Measurements from ENCODE around the gene PIGU. TPM values are rescaled to one million over a fixed set of nuclear protein-coding genes. Genes with fewer than 3 reads are reported as not detected.

The PIGU gene
- total and polyA plus RNA-seq, 9 of the 15 experiments (the other 6 are each of a cell fraction or from before 2014, with no cell fraction given) = 6.5 to 100 (median 28.1) TPM

- no peak for DNase-seq (ENCODE audit: extremely low read depth in 1 of 4, low spot score in 3 of 4)
- TF ChIP-seq ZBTB2 (IDR thresholded peaks at IDR 0.05) (no peak), ELF1 (tag; IDR thresholded peaks at IDR 0.05) (no peak)
- ChIA-PET POLR2A (interaction anchor here (0.8 to 1.0 kb wide), 2 partner anchors 9 to 126 kb away, joined by 4 to 5 read pairs; no protein-coding TSS in a partner anchor), CTCF (ENCODE audit: low intra/inter-chr PET ratio) (no interaction called here)
- Histone ChIP-seq H3K9ac (ENCODE audit: insufficient read depth in 1 of 2, low read depth in 2 of 2, low read length in 2 of 2) (no peak overlapping the region), H3K9me3 (replicated peaks; ENCODE audit: control insufficient read depth, insufficient read depth, low read depth, low read length) (no peaks in the 10 kb centered on the region), H3K36me3 (ENCODE audit: control insufficient read depth, insufficient read depth, low read length) (peaks cover 21% of the 10 kb centered on the region; the same call in 2 of the 3 replicates), H3K4me3 (no peak overlapping the region), H3K4me1 (replicated peaks in 1 of 2; ENCODE audit: control insufficient read depth in 2 of 2, insufficient read depth in 2 of 2, low read length in 2 of 2) (peaks cover 0 to 11% of the 10 kb centered on the region in 2 experiments; a peak in 4 of 5 replicates), H3K27ac (ENCODE audit: extremely low read depth, low read depth, low read length) (no peak overlapping the region), H3K27me3 (ENCODE audit: control insufficient read depth in 2 of 2, insufficient read depth in 2 of 2, low read length in 2 of 2) (no peaks in the 10 kb centered on the region), H2AFZ (ENCODE audit: low read depth, low read length) (no peak overlapping the region), H4K20me1 (replicated peaks; ENCODE audit: control insufficient read depth, insufficient read depth, low read length) (no peaks in the 10 kb centered on the region), H3K79me2 (ENCODE audit: control insufficient read depth, insufficient read depth, low read length) (no peaks in the 10 kb centered on the region), H3K4me2 (ENCODE audit: insufficient read depth, low read length) (no peak overlapping the region), H3K9me1 (ENCODE audit: control insufficient read depth, insufficient read depth, low read length) (no peaks in the 10 kb centered on the region)
- intact Hi-C loops (cut with micrococcal nuclease) (no loop called here), in situ Hi-C loops (cut with MboI) (no loop called here)
- WGBS (ENCODE audit: insufficient coverage, low coverage, missing lambda C conversion rate) = 79% methylated on average over 4 of the region's 4 CpGs
- BruUV-seq (replicated peaks) = no TSS peak
- FAIRE-seq = no peak
- ATAC-seq = no peak
These were observed 101.1 kb downstream of the PIGU start for GRCh38 chr20:34575756-34576155.

- in situ Hi-C loops (cut with MboI) (no loop called here), intact Hi-C loops (cut with micrococcal nuclease) (no loop called here)
- H3K36me3 ChIP-seq (ENCODE audit: control insufficient read depth, insufficient read depth, low read length) = peaks cover 21% of the 10 kb centered on the region; the same call in 2 of the 3 replicates
These were observed 101.6 kb downstream of the PIGU start for GRCh38 chr20:34575271-34575670.

More at GRCh38 chr20:34575271-34575670, 101.6 kb downstream of the PIGU start:
- FAIRE-seq (no peak), DNase-seq (ENCODE audit: extremely low read depth in 1 of 4, low spot score in 3 of 4) (no peak), ATAC-seq (no peak)
- BruUV-seq (replicated peaks) = no TSS peak
- no peaks in the 10 kb centered on the region for H3K79me2 ChIP-seq (ENCODE audit: control insufficient read depth, insufficient read depth, low read length)
- no peaks in the 10 kb centered on the region for H3K27me3 ChIP-seq (ENCODE audit: control insufficient read depth in 2 of 2, insufficient read depth in 2 of 2, low read length in 2 of 2)
- WGBS (ENCODE audit: insufficient coverage, low coverage, missing lambda C conversion rate) = 66% methylated on average over 5 of the region's 5 CpGs
- H3K4me3 ChIP-seq = no peak overlapping the region
- H3K27ac ChIP-seq (ENCODE audit: extremely low read depth, low read depth, low read length) = no peak overlapping the region
- no peaks in the 10 kb centered on the region for H3K9me3 ChIP-seq (replicated peaks; ENCODE audit: control insufficient read depth, insufficient read depth, low read depth, low read length)
- H3K4me2 ChIP-seq (ENCODE audit: insufficient read depth, low read length) = no peak overlapping the region
- H3K4me1 ChIP-seq (replicated peaks in 1 of 2; ENCODE audit: control insufficient read depth in 2 of 2, insufficient read depth in 2 of 2, low read length in 2 of 2) = peaks cover 0 to 15% of the 10 kb centered on the region in 2 experiments; a peak in 4 of 5 replicates
- H3K9me1 ChIP-seq (ENCODE audit: control insufficient read depth, insufficient read depth, low read length) = no peaks in the 10 kb centered on the region
- TF ChIP-seq ZHX1 (conservative IDR thresholded peaks at IDR 0.05; ENCODE audit: low read length) (no peak), SOX6 (IDR thresholded peaks at IDR 0.05) (no peak), POLR3G (IDR thresholded peaks at IDR 0.05; ENCODE audit: extremely low read depth, insufficient read length, insufficient replicate concordance) (no peak)
- ChIA-PET CTCF (ENCODE audit: low intra/inter-chr PET ratio) (no interaction called here), POLR2A (interaction anchor here (1.0 kb wide), 1 partner anchor 126 kb away, joined by 4 read pairs; no protein-coding TSS in a partner anchor)
- no peak overlapping the region for H3K9ac ChIP-seq (ENCODE audit: insufficient read depth in 1 of 2, low read depth in 2 of 2, low read length in 2 of 2)
- no peak overlapping the region for H2AFZ ChIP-seq (ENCODE audit: low read depth, low read length)
- H4K20me1 ChIP-seq (replicated peaks; ENCODE audit: control insufficient read depth, insufficient read depth, low read length) = no peaks in the 10 kb centered on the region

All from K562 (cell line).